Right lobe of liver (tissue), 4 donors: ENCODE measurements around the gene MYOC.

Experiments used
- CTCF ChIP-seq, 4 donors: fragments of 200-600 bp in 3 of 4; fragments of 450-650 bp in 1 of 4; IDR thresholded peaks; one replicate each; pipeline versions ENCODE4 v1.5.1 to v1.8.0; 2016 to 2022; ENCODE audit warnings: antibody characterized with exemption in 4 of 4, mild to moderate bottlenecking in 2 of 4
- POLR2A ChIP-seq: fragments of 450-650 bp; IDR thresholded peaks from one replicate; pipeline ENCODE4 v1.6.1; 2017; ENCODE audit warnings: antibody characterized with exemption, mild to moderate bottlenecking
- donor health status: DM: no; HTN: no; CAD: no.
- donor health status: DM: no; HTN: no; CAD: no.
- donor health status: DM: no; HTN: yes; CAD: no.

- no peak for TF ChIP-seq POLR2A
- TF ChIP-seq CTCF (IDR thresholded peaks at IDR 0.05) = no peak
Observed at GRCh38 chr1:171641076-171641864, 11.2 kb downstream of the MYOC start.
